Natural killer cell treated with Interleukin-12 subunit alpha and Interleukin-12 subunit beta and Interleukin-15 and Interleukin-18, amount 100 ng/mL, for 72 hours (primary cell): Measurements from ENCODE around the gene TPBG. TPM values are rescaled to one million over a fixed set of nuclear protein-coding genes. Genes with fewer than 3 reads are reported as not detected.
"Not testable (repeated sequence)": the region's sequence is repeated elsewhere in the genome, so short reads cannot be mapped to it uniquely, and the experiment has no call there.

Experiments
- ATAC-seq, 2 donors: fragments of 150-1000 bp; cut with Tn5 transposase in 1 of 2; sonication (Bioruptor Pico), chemical (Tn5 transposase) in 1 of 2; 2 replicates each; pipeline ENCODE4 v1.10.0; 2021
- DNase-seq: peaks from one replicate; pipeline ENCODE4 v3.0.0; 2022; ENCODE audit warnings: low spot score
- H3K27ac Mint-ChIP-seq, 2 donors: 1 replicate in 1 of 2; 2 replicates in 1 of 2; pipeline ENCODE4 v1.8.0; 2022; ENCODE audit warnings: mixed read lengths in 2 of 2, mild to moderate bottlenecking in 1 of 2, moderate library complexity in 1 of 2
- H3K27me3 Mint-ChIP-seq, 2 donors: 1 replicate in 1 of 2; 2 replicates in 1 of 2; pipeline ENCODE4 v1.8.0; 2022; ENCODE audit warnings: mixed read lengths in 2 of 2
- H3K36me3 Mint-ChIP-seq: one replicate; pipeline ENCODE4 v1.8.0; 2022; ENCODE audit warnings: mixed read lengths
- H3K4me1 Mint-ChIP-seq, 2 donors: 1 replicate in 1 of 2; 2 replicates in 1 of 2; pipeline ENCODE4 v1.8.0; 2022; ENCODE audit warnings: low read depth in 2 of 2, mixed read lengths in 2 of 2, mild to moderate bottlenecking in 1 of 2
- H3K4me3 Mint-ChIP-seq: one replicate; pipeline ENCODE4 v1.8.0; 2022; ENCODE audit warnings: mixed read lengths
- H3K9me3 Mint-ChIP-seq: 2 replicates; pipeline ENCODE4 v1.8.0; 2022; ENCODE audit warnings: mixed read lengths
- total RNA-seq, 2 donors: library from RNA; stranded (reverse); gene quantifications; one replicate each; pipeline ENCODE4 v1.2.3, GENCODE V29; 2022

TPBG gene
- total RNA-seq, 2 donors from 2014 or later: 0.07 TPM; not detected in 1

DNA sequence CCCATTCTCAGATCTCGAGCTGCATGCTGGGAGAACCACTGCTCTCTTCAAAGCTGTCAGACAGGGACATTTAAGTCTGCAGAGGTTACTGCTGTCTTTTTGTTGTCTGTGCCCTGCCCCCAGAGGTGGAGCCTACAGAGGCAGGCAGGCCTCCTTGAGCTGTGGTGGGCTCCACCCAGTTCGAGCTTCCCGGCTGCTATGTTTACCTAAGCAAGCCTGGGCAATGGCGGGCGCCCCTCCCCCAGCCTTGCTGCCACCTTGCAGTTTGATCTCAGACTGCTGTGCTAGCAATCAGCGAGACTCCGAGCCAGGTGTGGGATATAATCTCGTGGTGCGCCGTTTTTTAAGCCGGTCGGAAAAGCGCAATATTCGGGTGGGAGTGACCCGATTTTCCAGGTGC, 31.2 kb downstream of the TPBG start:
- ATAC-seq, H3K4me1 Mint-ChIP-seq, H3K4me3 Mint-ChIP-seq, DNase-seq, H3K27me3 Mint-ChIP-seq, H3K36me3 Mint-ChIP-seq, H3K9me3 Mint-ChIP-seq, H3K27ac Mint-ChIP-seq: not testable (repeated sequence)

DNA sequence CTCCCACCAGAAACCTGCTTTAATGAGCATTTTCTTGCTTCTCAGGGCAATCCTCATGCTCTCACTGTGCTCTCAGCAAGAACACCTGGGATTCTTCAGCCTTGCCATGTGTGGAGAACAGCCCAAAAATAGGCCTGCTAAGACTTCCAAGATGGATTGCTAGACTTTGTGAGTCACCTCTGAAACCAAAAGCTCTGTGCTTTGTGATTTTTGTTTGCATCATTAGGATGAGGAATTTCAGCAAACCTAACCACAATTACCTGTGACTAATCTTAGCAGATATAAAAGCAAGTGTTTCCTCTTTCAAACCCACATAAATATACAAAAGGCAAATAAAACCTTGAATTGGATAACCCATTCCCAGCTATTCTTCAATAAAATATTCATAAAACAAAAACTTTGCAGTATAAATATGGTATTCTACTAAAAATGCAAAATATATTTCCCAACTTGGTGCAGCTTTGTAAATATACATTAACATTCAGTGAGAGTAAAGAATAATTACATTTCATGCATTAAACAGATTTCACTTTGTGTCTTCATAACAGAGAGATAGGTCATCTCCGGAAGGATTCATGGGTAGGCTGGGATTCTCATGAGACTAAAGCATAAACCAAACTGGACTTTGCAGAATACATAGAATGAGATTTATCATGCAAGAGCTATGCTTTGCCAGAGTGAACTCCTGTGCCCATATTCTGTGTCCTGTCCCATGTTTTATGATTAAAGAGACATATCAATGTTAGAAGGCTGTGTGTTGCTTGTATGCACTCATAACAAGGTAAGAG, 33.5 kb downstream of the TPBG start:
- no peak overlapping the region for H3K27ac Mint-ChIP-seq
- no peaks in the 10 kb centered on the region for H3K27me3 Mint-ChIP-seq
- H3K4me1 Mint-ChIP-seq: no peaks in the 10 kb centered on the region
- ATAC-seq (no peak), DNase-seq (no peak)
- no peaks in the 10 kb centered on the region for H3K9me3 Mint-ChIP-seq
- H3K36me3 Mint-ChIP-seq: no peaks in the 10 kb centered on the region
- no peak overlapping the region for H3K4me3 Mint-ChIP-seq

DNA sequence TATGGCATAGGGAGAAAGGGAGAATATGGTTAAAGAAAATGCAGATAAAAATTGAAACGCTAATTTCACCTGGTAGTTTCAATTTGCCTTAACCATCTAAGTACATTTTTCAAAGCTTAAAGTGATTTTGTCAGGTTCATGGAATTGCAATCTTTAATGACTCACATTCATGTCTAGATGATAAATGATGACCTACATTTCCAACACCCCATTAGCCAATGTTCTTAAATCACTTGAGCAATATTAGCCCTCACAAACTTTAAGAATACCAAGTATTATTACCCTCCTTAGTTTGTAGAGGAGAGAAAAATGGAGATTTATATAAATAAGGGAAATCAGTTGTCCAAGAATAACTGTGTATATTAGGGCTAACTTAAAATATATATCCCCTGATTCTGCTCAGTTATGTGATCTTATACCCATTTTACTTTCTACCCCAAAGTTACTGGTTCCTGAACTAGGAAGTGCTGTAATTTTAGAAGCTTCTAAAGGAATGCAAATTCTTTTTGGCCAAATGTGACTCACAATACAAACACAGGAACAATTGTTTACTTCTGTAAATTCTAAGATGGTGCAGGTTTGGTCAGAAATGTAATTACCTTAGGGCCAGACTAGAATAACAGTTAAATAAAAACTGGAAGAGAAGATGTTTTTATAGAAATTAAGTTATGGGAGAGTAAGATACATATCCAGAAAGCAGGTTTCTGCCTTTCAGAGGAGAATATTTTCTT, 34.5 kb downstream of the TPBG start:
- ATAC-seq (no peak), DNase-seq (no peak)
- no peaks in the 10 kb centered on the region for H3K27me3 Mint-ChIP-seq
- H3K4me3 Mint-ChIP-seq: no peak overlapping the region
- H3K27ac Mint-ChIP-seq: no peak overlapping the region
- H3K9me3 Mint-ChIP-seq: no peaks in the 10 kb centered on the region
- H3K36me3 Mint-ChIP-seq: no peaks in the 10 kb centered on the region
- no peaks in the 10 kb centered on the region for H3K4me1 Mint-ChIP-seq

DNA sequence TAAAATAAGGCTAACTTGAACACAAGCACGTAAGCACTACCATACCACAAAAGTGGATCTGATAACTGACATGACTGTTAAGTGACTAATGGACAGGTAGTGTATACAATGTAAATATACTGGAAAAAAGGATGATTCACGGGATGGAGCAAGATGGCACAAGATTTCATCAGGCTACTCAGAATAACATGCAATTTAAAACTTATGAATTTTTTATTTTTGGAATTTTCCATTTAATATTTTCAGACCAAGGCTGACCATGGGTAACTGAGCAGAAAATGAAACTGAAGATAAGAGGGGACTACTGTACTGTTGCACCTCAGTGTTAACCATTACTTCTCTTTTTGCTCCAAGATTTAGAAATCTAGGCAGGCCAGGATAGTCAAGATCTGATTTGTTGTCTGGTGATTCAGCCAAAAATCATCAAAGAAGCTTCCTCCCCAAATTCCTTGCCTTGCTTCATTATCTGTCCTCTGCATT, 45.4 kb downstream of the TPBG start:
- Mint-ChIP-seq H3K27me3 (peaks cover 0 to 20% of the 10 kb centered on the region in 2 donors), H3K36me3 (no peaks in the 10 kb centered on the region), H3K9me3 (no peaks in the 10 kb centered on the region), H3K4me3 (no peak overlapping the region), H3K4me1 (no peaks in the 10 kb centered on the region), H3K27ac (no peak overlapping the region)
- DNase-seq: no peak
- no peak for ATAC-seq

DNA sequence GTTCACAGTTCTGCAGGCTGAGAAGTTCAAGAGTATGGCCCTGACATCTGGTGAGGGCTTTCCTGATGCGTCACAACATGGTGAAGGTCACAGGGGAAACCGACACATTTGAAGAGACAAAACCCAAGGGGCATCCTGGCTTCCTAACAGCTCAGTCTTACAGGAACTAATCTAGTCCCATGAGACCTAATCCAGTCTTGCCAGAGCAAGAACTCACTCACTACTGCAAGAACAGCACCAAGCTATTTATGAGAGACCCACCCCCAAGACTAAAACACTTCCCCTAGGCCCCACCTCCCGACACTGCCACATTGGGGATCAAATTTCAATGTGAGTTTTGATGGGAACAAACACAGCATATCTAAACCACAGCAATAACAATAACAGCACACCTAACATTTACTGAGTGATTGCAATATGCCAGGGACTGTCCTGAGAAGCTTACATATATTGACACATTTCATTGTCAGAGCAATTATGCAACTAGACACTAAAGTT, 46.6 kb downstream of the TPBG start:
- Mint-ChIP-seq H3K4me1 (no peaks in the 10 kb centered on the region), H3K4me3 (no peak overlapping the region), H3K27ac (no peak overlapping the region), H3K27me3 (peaks cover 0 to 17% of the 10 kb centered on the region in 2 donors), H3K36me3 (no peaks in the 10 kb centered on the region), H3K9me3 (no peaks in the 10 kb centered on the region)
- ATAC-seq: no peak
- DNase-seq: no peak

DNA sequence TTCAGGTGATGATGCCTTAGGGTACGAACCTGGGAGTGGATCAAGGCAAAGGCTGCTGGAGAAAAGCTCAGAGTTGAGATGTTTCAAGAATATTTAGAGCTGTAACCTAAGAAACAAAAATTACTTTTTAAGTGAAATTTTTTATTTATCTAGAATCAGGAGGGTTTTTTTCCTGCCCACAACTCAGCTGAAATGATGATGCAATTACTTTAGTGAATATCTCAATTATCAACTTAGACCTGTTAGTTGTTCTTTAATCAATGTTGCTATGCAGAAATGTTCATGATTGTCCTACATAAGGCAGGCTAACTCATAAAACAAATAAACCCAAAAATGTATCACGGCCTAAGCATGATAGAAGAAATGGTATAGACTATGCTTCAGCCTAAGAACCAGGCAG, 50.3 kb downstream of the TPBG start:
- no peaks in the 10 kb centered on the region for H3K36me3 Mint-ChIP-seq

DNA sequence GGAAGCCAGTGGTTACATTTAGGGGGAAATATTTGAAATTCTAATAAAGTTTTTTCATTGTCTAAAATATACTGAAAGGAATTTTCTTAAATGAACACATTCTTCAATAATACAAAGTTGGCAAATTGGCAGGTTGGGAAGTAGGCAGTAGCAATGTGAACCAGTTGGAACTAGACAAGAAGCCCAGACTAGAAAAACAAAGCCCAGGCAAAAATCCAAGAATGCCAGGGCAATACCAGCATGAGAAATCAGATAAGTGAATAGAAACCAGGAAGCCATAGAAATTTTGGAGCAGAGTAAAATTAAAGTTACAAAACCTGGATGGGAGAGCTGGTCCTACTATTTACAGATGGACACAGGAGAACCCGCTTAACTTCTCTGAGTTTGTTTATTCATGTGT, 52.2 kb downstream of the TPBG start:
- Mint-ChIP-seq H3K4me3 (no peak overlapping the region), H3K36me3 (no peaks in the 10 kb centered on the region), H3K4me1 (no peaks in the 10 kb centered on the region), H3K27ac (no peak overlapping the region), H3K9me3 (no peaks in the 10 kb centered on the region), H3K27me3 (peaks cover 0 to 17% of the 10 kb centered on the region in 2 donors)
- DNase-seq (no peak), ATAC-seq (no peak)

More for the DNA sequence above, 50.3 kb downstream of the TPBG start:
- no peak overlapping the region for H3K27ac Mint-ChIP-seq
- DNase-seq (no peak), ATAC-seq (no peak)
- H3K27me3 Mint-ChIP-seq: peaks cover 0 to 17% of the 10 kb centered on the region in 2 donors
- H3K4me1 Mint-ChIP-seq: no peaks in the 10 kb centered on the region
- no peak overlapping the region for H3K4me3 Mint-ChIP-seq
- H3K9me3 Mint-ChIP-seq: no peaks in the 10 kb centered on the region

DNA sequence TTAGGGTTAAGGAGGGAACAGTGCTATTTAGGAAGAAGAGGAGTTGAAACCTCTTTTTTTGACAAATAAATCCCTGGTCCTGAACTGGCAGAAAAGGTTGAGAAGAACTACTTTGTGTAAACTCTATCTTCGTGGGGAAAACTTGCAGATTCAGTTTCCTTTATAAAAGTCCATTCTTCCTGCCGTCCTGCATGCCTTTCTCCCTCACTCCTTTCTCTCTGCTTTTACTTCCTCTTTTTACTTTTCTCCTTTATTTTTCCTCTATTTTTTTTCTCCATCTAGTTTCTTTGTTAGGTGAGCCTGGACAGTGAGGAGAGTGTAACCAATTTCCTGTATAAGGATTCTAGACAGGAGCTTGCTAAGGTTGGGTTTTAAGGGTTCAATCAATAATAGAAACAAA, 52.7 kb downstream of the TPBG start:
- Mint-ChIP-seq H3K4me3 (no peak overlapping the region), H3K9me3 (no peaks in the 10 kb centered on the region), H3K27ac (no peak overlapping the region), H3K4me1 (no peaks in the 10 kb centered on the region), H3K27me3 (peaks cover 0 to 17% of the 10 kb centered on the region in 2 donors), H3K36me3 (no peaks in the 10 kb centered on the region)
- no peak for DNase-seq
- ATAC-seq: no peak

Other genes with a start within 250 kb of the TPBG start
- gene IBTK, start 116.1 kb upstream of the TPBG start, total RNA-seq: 10 to 100 TPM; 34.3 to 37.1 TPM